ENCODE data around the gene COPA.
"Not testable (repeated sequence)": the region's sequence is repeated elsewhere in the genome, so short reads cannot be mapped to it uniquely, and the experiment has no call there.

Gene COPA

DNA sequence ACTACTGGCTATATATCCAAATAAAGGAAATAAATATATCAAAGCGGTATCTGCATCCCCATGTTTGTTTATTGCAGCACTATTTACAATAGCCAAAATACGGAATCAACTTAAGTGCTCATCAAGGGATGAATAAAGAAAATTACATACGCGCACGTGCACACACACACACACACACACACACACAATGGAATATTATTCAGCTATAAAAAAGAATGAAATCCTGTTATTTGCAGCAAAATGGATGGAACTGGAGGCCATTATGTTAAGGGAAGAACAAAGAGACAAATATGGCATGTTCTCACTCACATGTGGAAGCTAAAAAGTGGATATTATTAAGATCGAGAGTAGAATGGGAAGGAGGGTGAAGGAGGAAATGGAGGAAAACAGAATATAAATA lies 20.2 kb downstream of the COPA start:
- no peak for DNase-seq

DNA sequence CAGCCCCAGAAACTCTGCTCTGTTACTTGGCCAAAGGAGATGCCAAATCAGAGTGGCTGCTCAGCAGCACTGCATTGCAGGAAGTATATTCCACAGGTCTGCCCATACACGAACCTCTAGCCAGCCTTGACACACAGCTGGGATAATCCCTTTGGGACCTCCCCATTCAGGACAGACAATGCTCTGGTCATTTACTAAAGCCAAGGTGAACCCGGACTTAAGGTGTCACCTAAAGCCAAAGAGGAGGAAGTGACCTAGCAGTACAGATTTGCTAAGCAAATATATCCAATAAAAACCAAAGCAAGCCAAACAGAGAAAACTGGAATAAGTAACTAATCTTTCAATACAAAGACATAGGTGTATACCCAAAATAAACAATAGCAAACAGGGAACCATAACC lies 27.7 kb downstream of the COPA start:
- DNase-seq, result no peak

DNA sequence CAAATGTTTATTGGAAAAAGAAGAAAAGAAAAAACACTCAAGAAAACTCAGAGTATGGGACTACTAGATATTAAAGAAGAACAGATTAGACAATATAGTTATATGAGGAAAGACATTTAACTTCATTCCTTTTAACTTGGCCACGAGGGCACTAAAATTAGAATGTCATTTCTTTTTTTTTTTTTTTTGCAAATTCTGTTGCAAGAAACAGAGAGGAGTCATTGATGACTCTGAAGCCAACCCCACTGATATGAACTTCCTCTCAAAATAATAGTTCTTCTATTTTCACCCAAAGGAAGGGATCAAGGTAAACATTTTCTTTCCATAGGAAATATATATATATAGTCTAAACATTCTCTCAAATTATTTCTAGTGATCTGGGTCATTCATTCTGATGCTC lies 33.5 kb downstream of the COPA start:
- no peak for DNase-seq

- DNase-seq, result no peak
Observed at GRCh38 chr1:160309185-160309557, 33.9 kb downstream of the COPA start.

- no peak for DNase-seq
Observed at GRCh38 chr1:160308451-160309184, 34.4 kb downstream of the COPA start.

DNA sequence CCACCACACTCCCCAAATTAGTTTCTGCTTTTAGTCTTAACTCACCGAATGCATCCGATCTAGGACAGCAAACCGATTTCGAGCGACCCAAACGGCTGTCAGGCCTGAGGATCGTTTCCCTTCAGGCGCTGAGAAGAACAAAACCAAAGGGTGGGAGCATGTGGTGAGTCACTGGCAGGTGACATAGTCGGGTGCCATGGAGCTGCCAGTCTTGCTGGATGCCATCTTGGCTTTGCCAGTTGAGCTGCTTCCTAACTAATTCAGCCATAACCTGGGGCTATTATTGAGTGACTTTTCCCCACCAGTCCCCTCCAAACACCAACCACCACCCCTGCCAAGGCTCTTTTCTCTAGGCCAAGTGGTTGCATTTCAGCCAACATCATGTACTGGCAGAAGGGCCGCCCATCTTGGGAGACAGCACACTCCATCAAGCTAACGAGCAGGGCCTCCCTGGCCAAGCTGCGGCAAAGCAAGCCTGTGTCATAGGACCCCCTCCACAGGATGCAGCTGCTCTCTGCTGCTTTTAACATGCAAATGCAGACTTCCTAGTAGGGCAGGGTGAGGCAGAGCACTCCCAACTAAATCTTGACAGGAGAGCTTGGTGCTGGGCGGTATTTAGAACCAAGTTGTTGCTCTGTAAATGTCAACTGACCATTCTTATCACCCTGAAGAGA lies 35.8 kb downstream of the COPA start:
- no peak for DNase-seq

GRCh38 chr1:160300173-160300572 lies 42.9 kb downstream of the COPA start:
- no peak for DNase-seq

GRCh38 chr1:160296036-160296435 lies 47.0 kb downstream of the COPA start:
- DNase-seq, result no peak

GRCh38 chr1:160293020-160293968 lies 49.8 kb downstream of the COPA start:
- DNase-seq, result no peak

- peak; percentile 48 to 72 for DNase-seq
Observed at GRCh38 chr1:160291248-160292220, 51.5 kb downstream of the COPA start.

GRCh38 chr1:160287769-160288168 lies 55.3 kb downstream of the COPA start:
- not testable (repeated sequence) for DNase-seq

GRCh38 chr1:160285506-160285905 lies 57.5 kb downstream of the COPA start:
- no peak for DNase-seq

- DNase-seq, result peak; percentile 88 to 91
Observed at GRCh38 chr1:160284782-160285344, 58.2 kb downstream of the COPA start, which contains the start of gene PEX19. TSS of gene PEX19 (minus strand) at chr1:160285133. CDS start at chr1:160285124, 9 bp downstream.

GRCh38 chr1:160284220-160284781 lies 58.7 kb downstream of the COPA start:
- DNase-seq, result no peak

- no peak for DNase-seq
Observed at GRCh38 chr1:160282807-160283206, 60.2 kb downstream of the COPA start.

DNA sequence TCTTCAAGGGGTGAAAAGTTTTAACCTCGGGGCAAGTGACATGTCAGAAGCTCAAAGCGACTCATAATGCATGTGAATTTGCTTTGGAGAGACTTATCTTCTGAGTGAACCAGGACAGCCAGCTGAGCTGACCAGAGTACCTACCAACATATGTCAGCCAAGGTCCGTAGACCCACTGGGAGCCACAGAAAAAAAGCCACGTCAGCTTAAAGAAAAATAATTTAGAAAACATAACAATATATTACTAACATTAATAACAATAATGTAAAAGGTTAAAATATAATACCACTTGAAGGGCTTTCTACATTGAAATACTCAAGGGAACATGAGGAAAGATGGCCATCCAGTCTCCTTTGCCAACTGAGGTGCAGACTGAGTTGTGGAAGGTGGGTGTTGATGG lies 65.1 kb downstream of the COPA start:
- no peak for DNase-seq

DNA sequence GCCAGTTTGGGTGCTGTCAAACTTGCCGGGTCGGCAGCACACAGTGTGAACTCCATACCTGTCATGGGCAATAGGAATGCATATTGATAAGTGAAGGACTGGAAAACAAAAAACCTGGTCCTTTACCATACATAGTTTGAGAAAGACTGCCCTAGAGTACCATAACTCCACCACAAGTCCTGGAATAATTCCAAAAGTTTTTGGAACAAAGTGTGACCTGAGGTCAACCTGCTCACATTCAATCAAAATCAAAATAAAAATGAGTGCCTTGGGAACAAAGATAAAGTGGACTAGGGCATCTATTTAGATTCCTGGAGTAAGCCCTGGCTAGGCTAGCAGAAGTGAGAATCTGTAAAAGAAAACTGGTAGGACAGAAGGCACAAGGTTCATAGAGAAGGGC lies 65.7 kb downstream of the COPA start:
- no peak for DNase-seq

GRCh38 chr1:160271025-160271424 lies 72.0 kb downstream of the COPA start:
- DNase-seq, result no peak

GRCh38 chr1:160267284-160267991 lies 75.6 kb downstream of the COPA start:
- DNase-seq, result no peak

DNA sequence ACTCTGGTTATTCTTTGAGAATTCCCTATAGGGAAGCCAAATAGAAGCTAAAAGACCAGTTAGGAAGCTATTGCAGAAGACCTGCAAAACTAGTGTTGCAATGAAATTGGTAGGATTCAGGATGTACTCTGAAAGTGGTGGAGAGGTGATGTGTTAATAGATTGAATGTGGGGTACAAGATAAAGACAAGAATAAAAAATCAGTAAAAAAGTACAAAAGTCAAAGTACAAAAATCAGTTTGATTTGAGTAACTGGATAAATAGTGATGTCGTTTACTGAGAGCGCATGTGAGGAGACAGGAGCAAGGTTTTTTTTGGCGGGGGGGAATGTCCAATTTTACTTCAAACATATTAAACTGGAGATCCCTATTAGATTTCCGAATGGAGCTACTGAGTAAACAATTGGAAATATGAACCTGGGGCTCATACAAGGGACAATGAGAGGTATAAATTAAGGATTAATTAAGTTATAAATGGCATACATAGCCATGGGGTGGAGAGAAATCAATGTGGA lies 78.2 kb downstream of the COPA start:
- DNase-seq, result no peak
